ENCODE measurements around the gene USP36. TPM values are rescaled to one million over a fixed set of nuclear protein-coding genes. Genes with fewer than 3 reads are reported as not detected.
"Not testable (repeated sequence)": the region's sequence is repeated elsewhere in the genome, so short reads cannot be mapped to it uniquely, and the experiment has no call there.

Gene USP36
- total RNA-seq, 4 donors from 2014 or later = 28.5 to 96.5 (median 63.5) TPM

- WGBS, 2 donors (ENCODE audit: low coverage in 1 of 2) = 58 to 68% methylated on average over 6 of the region's 6 CpGs
- Histone ChIP-seq H3K4me1 (peaks cover 8 to 43% (median 26%) of the 10 kb centered on the region in 4 donors), H3K27me3 (no peaks in the 10 kb centered on the region), H3K27ac (peak overlapping the region; percentile 91 to 97 (median 93)), H3K9me3 (no peaks in the 10 kb centered on the region), H3K4me3 (peak overlapping the region in 2 of 4 donors; percentile 92 to 100), H3K36me3 (no peaks in the 10 kb centered on the region)
- in situ Hi-C loops (cut with MboI; ENCODE audit: low pct_ligation_motif_present in 1 of 4, low pct_unique_long_range_greater_than_20kb in 1 of 4, low sequenced_read_pairs in 3 of 4) = no loop called here
- DNase-seq = no peak
- TF ChIP-seq EP300 (IDR thresholded peaks at IDR 0.05; ENCODE audit: low read depth) (no peak), POLR2A (IDR thresholded peaks at IDR 0.05) (no peak), POLR2AphosphoS5 (IDR thresholded peaks at IDR 0.05) (no peak)
- TF ChIP-seq, protein P1, sequence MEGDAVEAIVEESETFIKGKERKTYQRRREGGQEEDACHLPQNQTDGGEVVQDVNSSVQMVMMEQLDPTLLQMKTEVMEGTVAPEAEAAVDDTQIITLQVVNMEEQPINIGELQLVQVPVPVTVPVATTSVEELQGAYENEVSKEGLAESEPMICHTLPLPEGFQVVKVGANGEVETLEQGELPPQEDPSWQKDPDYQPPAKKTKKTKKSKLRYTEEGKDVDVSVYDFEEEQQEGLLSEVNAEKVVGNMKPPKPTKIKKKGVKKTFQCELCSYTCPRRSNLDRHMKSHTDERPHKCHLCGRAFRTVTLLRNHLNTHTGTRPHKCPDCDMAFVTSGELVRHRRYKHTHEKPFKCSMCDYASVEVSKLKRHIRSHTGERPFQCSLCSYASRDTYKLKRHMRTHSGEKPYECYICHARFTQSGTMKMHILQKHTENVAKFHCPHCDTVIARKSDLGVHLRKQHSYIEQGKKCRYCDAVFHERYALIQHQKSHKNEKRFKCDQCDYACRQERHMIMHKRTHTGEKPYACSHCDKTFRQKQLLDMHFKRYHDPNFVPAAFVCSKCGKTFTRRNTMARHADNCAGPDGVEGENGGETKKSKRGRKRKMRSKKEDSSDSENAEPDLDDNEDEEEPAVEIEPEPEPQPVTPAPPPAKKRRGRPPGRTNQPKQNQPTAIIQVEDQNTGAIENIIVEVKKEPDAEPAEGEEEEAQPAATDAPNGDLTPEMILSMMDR (IDR thresholded peaks at IDR 0.05) = no peak
- intact Hi-C loops (cut with DNase I; ENCODE audit: low total_unique reads) = no loop called here
Measured at GRCh38 chr17:78780335-78780734, 60.3 kb downstream of the USP36 start.

- in situ Hi-C loops (cut with MboI; ENCODE audit: low pct_ligation_motif_present in 1 of 4, low pct_unique_long_range_greater_than_20kb in 1 of 4, low sequenced_read_pairs in 3 of 4) (no loop called here), intact Hi-C loops (cut with DNase I; ENCODE audit: low total_unique reads) (no loop called here)
- no peaks in the 10 kb centered on the region for H3K27me3 ChIP-seq
- peaks cover 8 to 43% (median 26%) of the 10 kb centered on the region in 4 donors for H3K4me1 ChIP-seq
- no peaks in the 10 kb centered on the region for H3K36me3 ChIP-seq
- H3K9me3 ChIP-seq = no peaks in the 10 kb centered on the region
- peak overlapping the region in 1 of 4 donors; percentile 92 for H3K4me3 ChIP-seq
- peak overlapping the region; percentile 91 to 97 (median 93) for H3K27ac ChIP-seq
- 19 to 28% methylated on average over 2 to 3 of the region's 3 CpGs for WGBS, 2 donors (ENCODE audit: low coverage in 1 of 2)
- peak; percentile 65 for DNase-seq
- peak in 2 of 3 donors; percentile 67 to 82 for TF ChIP-seq POLR2AphosphoS5 (IDR thresholded peaks at IDR 0.05)
- TF ChIP-seq EP300 (IDR thresholded peaks at IDR 0.05; ENCODE audit: low read depth) = no peak
- TF ChIP-seq POLR2A (IDR thresholded peaks at IDR 0.05) = peak; percentile 71
- TF ChIP-seq, protein P1 (IDR thresholded peaks at IDR 0.05) = peak in 2 of 5 experiments; percentile 30 to 33
Measured at GRCh38 chr17:78779850-78780249, 60.8 kb downstream of the USP36 start.

DNA sequence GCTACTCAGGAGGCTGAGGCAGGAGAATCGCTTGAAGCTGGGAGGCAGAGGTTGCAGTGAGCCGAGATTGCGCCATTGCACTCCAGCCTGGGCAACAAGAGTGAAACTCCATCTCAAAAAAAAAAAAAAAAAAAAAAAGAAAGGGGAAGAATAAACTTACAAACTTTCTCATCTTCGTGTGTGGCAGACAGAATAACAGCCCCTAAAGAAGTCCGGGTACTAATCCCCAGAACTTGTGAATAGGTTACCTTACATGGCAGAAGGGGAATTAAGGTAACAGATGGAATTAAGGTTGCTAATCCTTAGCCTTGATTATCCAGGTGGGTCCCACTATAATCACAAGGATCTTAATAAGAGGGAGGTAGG is 61.3 kb downstream of the USP36 start:
- H3K36me3 ChIP-seq; DNase-seq; intact Hi-C loops (cut with DNase I; ENCODE audit: low total_unique reads); in situ Hi-C loops (cut with MboI; ENCODE audit: low pct_ligation_motif_present in 1 of 4, low pct_unique_long_range_greater_than_20kb in 1 of 4, low sequenced_read_pairs in 3 of 4); H3K27me3 ChIP-seq; H3K9me3 ChIP-seq: not testable (repeated sequence)
- H3K4me3 ChIP-seq = peak overlapping the region in 1 of 4 donors; percentile 2
- H3K4me1 ChIP-seq = peaks cover 8 to 43% (median 28%) of the 10 kb centered on the region in 4 donors
- 59 to 69% methylated on average over 5 of the region's 5 CpGs for WGBS, 2 donors (ENCODE audit: low coverage in 1 of 2)
- H3K27ac ChIP-seq = peak overlapping the region; percentile 91 to 97 (median 93)

- H3K9me3 ChIP-seq = no peaks in the 10 kb centered on the region
- TF ChIP-seq POLR2A (IDR thresholded peaks at IDR 0.05) (no peak), EP300 (IDR thresholded peaks at IDR 0.05; ENCODE audit: low read depth) (no peak), POLR2AphosphoS5 (IDR thresholded peaks at IDR 0.05) (no peak)
- TF ChIP-seq, protein P1 (IDR thresholded peaks at IDR 0.05) = no peak
- 76 to 85% methylated on average over 3 to 4 of the region's 4 CpGs for WGBS, 2 donors (ENCODE audit: low coverage in 1 of 2)
- peaks cover 8 to 40% (median 23%) of the 10 kb centered on the region in 4 donors for H3K4me1 ChIP-seq
- DNase-seq = no peak
- H3K36me3 ChIP-seq = no peaks in the 10 kb centered on the region
- peak overlapping the region in 3 of 4 donors; percentile 91 to 97 (median 94) for H3K27ac ChIP-seq
- intact Hi-C loops (cut with DNase I; ENCODE audit: low total_unique reads) = no loop called here
- in situ Hi-C loops (cut with MboI; ENCODE audit: low pct_ligation_motif_present in 1 of 4, low pct_unique_long_range_greater_than_20kb in 1 of 4, low sequenced_read_pairs in 3 of 4) = no loop called here
- H3K27me3 ChIP-seq = no peaks in the 10 kb centered on the region
- H3K4me3 ChIP-seq = no peak overlapping the region
Measured at GRCh38 chr17:78777881-78778280, 62.7 kb downstream of the USP36 start.
